Neural cell (in vitro differentiated cells): ENCODE data around the gene PPP2R2B. TPM values are rescaled to one million over a fixed set of nuclear protein-coding genes. Genes with fewer than 3 reads are reported as not detected.

Experiments used
- H2AFZ ChIP-seq: fragments of 200-600, 300-800 bp; sonication (generic), shearing (Covaris generic); 2 replicates; pipeline ENCODE4 v1.6.0; 2014; ENCODE audit warnings: low read depth, mild to moderate bottlenecking, antibody characterized with exemption, low read length, moderate library complexity
- H3F3A ChIP-seq: fragments of 200-600 bp; shearing (Covaris generic); 2 replicates; pipeline ENCODE4 v1.6.1; 2016; ENCODE audit warnings: mild to moderate bottlenecking, moderate library complexity, mixed read lengths, antibody characterized with exemption, low read length; ENCODE audit not compliant: insufficient read depth, poor library complexity, severe bottlenecking
- H3K27ac ChIP-seq: fragments of 200-600, 300-800 bp; sonication (generic), shearing (Covaris generic); 2 replicates; pipeline ENCODE4 v1.5.1; 2014; ENCODE audit warnings: mild to moderate bottlenecking, low read length, moderate library complexity
- H3K27me3 ChIP-seq: fragments of 300-800, 200-600 bp; sonication (generic), shearing (Covaris generic); 2 replicates; pipeline ENCODE4 v1.6.0; 2014; ENCODE audit warnings: mild to moderate bottlenecking, low read depth, low read length, moderate library complexity; ENCODE audit not compliant: insufficient read depth
- H3K36me3 ChIP-seq: fragments of 300-800, 200-600 bp; sonication (generic), shearing (Covaris generic); 2 replicates; pipeline ENCODE4 v1.5.1; 2014; ENCODE audit warnings: mild to moderate bottlenecking, antibody characterized with exemption, low read length, moderate library complexity; ENCODE audit not compliant: insufficient read depth
- H3K4me2 ChIP-seq: fragments of 300-800, 200-600 bp; sonication (generic), shearing (Covaris generic); 2 replicates; pipeline ENCODE4 v1.6.0; 2014; ENCODE audit warnings: mild to moderate bottlenecking, low read length
- H3K4me3 ChIP-seq: fragments of 300-800, 200-600 bp; sonication (generic), shearing (Covaris generic); 2 replicates; pipeline ENCODE4 v1.5.1; 2014; ENCODE audit warnings: mild to moderate bottlenecking, low read length, moderate library complexity
- H3K79me2 ChIP-seq: fragments of 200-600 bp; shearing (Covaris generic); replicated peaks from 2 replicates; pipeline ENCODE4 v1.6.0; 2014; ENCODE audit warnings: mild to moderate bottlenecking, low read length, moderate library complexity; ENCODE audit not compliant: insufficient read depth
- H3K9ac ChIP-seq: fragments of 300-800, 200-600 bp; sonication (generic), shearing (Covaris generic); 2 replicates; pipeline ENCODE4 v1.6.1; 2016; ENCODE audit warnings: mild to moderate bottlenecking, low read length, mixed read lengths
- H3K9me2 ChIP-seq: fragments of 200-600 bp; shearing (Covaris generic); 2 replicates; pipeline ENCODE4 v1.6.1; 2016; ENCODE audit warnings: mild to moderate bottlenecking, low read length, mixed read lengths; ENCODE audit not compliant: insufficient read depth
- H3K9me3 ChIP-seq: fragments of 200-600, 300-800 bp; sonication (generic), shearing (Covaris generic); 2 replicates; pipeline ENCODE4 v1.6.1; 2016; ENCODE audit warnings: mild to moderate bottlenecking, mixed run types, low read length, moderate library complexity, mixed read lengths
- H4K20me1 ChIP-seq: fragments of 200-600 bp; shearing (Covaris generic); 2 replicates; pipeline ENCODE4 v1.6.1; 2016; ENCODE audit warnings: mild to moderate bottlenecking, mixed run types; ENCODE audit not compliant: insufficient read depth
- CTCF ChIP-seq: fragments of 450-650 bp; IDR thresholded peaks from 2 replicates; pipeline ENCODE4 v1.5.1; 2014; ENCODE audit warnings: antibody characterized with exemption, mild to moderate bottlenecking, moderate library complexity; ENCODE audit not compliant: poor library complexity, severe bottlenecking
- EP300 ChIP-seq: fragments of 450-650 bp; conservative IDR thresholded peaks from 2 replicates; pipeline ENCODE4 v1.6.1; 2014; ENCODE audit warnings: antibody characterized with exemption, mild to moderate bottlenecking, moderate library complexity; ENCODE audit not compliant: poor library complexity, severe bottlenecking
- EZH2 ChIP-seq: fragments of 200-600, 300-800 bp; shearing (Covaris generic), sonication (generic); IDR thresholded peaks from 2 replicates; pipeline ENCODE4 v1.6.1; 2014; ENCODE audit warnings: antibody characterized with exemption, low read length, borderline replicate concordance, mild to moderate bottlenecking; ENCODE audit not compliant: insufficient read depth, poor library complexity, severe bottlenecking
- MXI1 ChIP-seq: fragments of 450-650 bp; conservative IDR thresholded peaks from 2 replicates; pipeline ENCODE4 v1.6.1; 2014; ENCODE audit warnings: antibody characterized with exemption, mild to moderate bottlenecking; ENCODE audit not compliant: poor library complexity, severe bottlenecking
- POLR2AphosphoS5 ChIP-seq: IDR thresholded peaks from 2 replicates; pipeline ENCODE4 v1.6.1; 2012
- RAD21 ChIP-seq: fragments of 450-650 bp; conservative IDR thresholded peaks from 2 replicates; pipeline ENCODE4 v1.6.1; 2014; ENCODE audit warnings: antibody characterized with exemption, mild to moderate bottlenecking, moderate library complexity
- REST ChIP-seq: IDR thresholded peaks from 2 replicates; pipeline ENCODE4 v1.6.1; 2012; ENCODE audit warnings: borderline replicate concordance
- SMC3 ChIP-seq: fragments of 450-650 bp; conservative IDR thresholded peaks from 2 replicates; pipeline ENCODE4 v1.6.1; 2014; ENCODE audit warnings: antibody characterized with exemption, mild to moderate bottlenecking, moderate library complexity; ENCODE audit not compliant: poor library complexity
- TAF1 ChIP-seq: IDR thresholded peaks from 2 replicates; pipeline ENCODE4 v1.6.1; 2012; ENCODE audit warnings: low read depth
- polyA plus RNA-seq: library from polyadenylated mRNA; depleted of rRNA; stranded (reverse); fragments of >200 nt; gene quantifications from 2 replicates; pipeline ENCODE4 v1.2.3, GENCODE V29; 2014

Gene PPP2R2B
- polyA plus RNA-seq, 1 donor from 2014 or later, result 250 TPM

- no peak for TF ChIP-seq EP300
- no peak for TF ChIP-seq SMC3
- no peak for TF ChIP-seq MXI1
- no peak for TF ChIP-seq REST
- TF ChIP-seq POLR2AphosphoS5, result no peak
- no peak for TF ChIP-seq EZH2
- no peak for TF ChIP-seq TAF1
- no peak for TF ChIP-seq RAD21
- H3K36me3 ChIP-seq, result no peaks in the 10 kb centered on the region
- H3K4me3 ChIP-seq, result no peak overlapping the region
- H3K27ac ChIP-seq, result no peak overlapping the region
- no peaks in the 10 kb centered on the region for H3F3A ChIP-seq
- no peaks in the 10 kb centered on the region for H3K27me3 ChIP-seq
- H3K9ac ChIP-seq, result no peak overlapping the region
- H3K9me2 ChIP-seq, result no peaks in the 10 kb centered on the region
- H3K4me2 ChIP-seq, result no peak overlapping the region
- no peaks in the 10 kb centered on the region for H4K20me1 ChIP-seq
- H2AFZ ChIP-seq, result no peak overlapping the region
- H3K9me3 ChIP-seq, result no peaks in the 10 kb centered on the region
- no peaks in the 10 kb centered on the region for H3K79me2 ChIP-seq
Observed at GRCh38 chr5:146894753-146895521, 16.4 kb upstream of the PPP2R2B start.

- H4K20me1 ChIP-seq, result no peaks in the 10 kb centered on the region
- no peaks in the 10 kb centered on the region for H3K9me2 ChIP-seq
- H3K4me2 ChIP-seq, result no peak overlapping the region
- TF ChIP-seq POLR2AphosphoS5, result no peak
- TF ChIP-seq EP300, result no peak
- no peak for TF ChIP-seq MXI1
- TF ChIP-seq EZH2, result no peak
- TF ChIP-seq REST, result no peak
- TF ChIP-seq RAD21, result no peak
- no peak for TF ChIP-seq SMC3
- TF ChIP-seq CTCF, result no peak
- H3K36me3 ChIP-seq, result no peaks in the 10 kb centered on the region
- no peak overlapping the region for H2AFZ ChIP-seq
- no peak overlapping the region for H3K27ac ChIP-seq
- no peak overlapping the region for H3K9ac ChIP-seq
- no peaks in the 10 kb centered on the region for H3F3A ChIP-seq
- no peaks in the 10 kb centered on the region for H3K79me2 ChIP-seq
- H3K4me3 ChIP-seq, result no peak overlapping the region
- H3K9me3 ChIP-seq, result no peaks in the 10 kb centered on the region
- H3K27me3 ChIP-seq, result no peaks in the 10 kb centered on the region
Observed at GRCh38 chr5:146893991-146894390, 15.4 kb upstream of the PPP2R2B start.
